Urothelium cell line (cell line): Measurements from ENCODE around the gene RGPD5.
"Not testable (repeated sequence)": the region's sequence is repeated elsewhere in the genome, so short reads cannot be mapped to it uniquely, and the experiment has no call there.

ENCODE experiments used
- DNase-seq: peaks from one replicate; pipeline ENCODE4 v3.0.0; 2011; ENCODE audit warnings: low spot score, mixed read lengths
- FAIRE-seq: peaks from 2 replicates; lab custom pipeline; 2011; peaks lifted over from hg19 to GRCh38; lab: Jason Lieb, UNC

Gene RGPD5

DNA sequence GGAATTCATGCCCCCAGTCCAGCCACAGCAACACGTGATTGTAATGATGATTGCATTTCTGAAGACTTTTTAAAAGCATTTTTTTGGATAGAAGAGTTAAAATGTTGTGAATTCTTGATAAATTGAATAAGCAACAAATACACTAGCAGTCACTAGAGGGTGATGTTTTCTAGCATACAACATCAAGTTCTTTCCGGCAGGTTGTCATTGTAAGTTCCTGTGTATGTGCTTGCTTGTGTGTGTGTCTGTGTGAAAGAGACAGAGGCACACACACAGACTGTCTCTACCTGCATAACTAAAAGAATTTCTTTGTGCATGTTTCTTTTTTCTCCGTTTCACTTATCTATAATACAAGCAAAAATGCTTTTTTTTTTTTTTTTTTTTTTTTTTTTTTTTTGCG, 95.8 kb downstream of the RGPD5 start:
- not testable (repeated sequence) for DNase-seq, FAIRE-seq

DNA sequence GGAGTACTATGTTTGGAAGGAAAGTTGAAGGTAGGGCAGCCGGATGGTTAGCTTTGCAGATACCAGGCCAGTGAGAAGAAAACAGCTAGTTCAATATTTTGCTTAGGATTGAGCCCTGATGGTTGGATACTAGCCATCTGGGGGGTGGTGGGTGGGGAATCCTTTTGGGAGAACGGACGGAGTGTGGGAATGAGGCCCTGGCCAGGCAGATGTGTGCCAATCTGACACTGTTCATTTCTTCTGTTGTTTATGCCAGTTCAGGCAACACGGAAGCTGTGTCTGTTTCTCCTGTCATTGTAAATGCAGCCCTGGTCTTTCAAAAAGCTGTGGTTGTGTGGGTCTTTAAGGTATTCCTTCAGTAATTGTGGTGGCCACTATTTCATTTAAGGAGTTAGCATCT, 96.9 kb downstream of the RGPD5 start:
- not testable (repeated sequence) for DNase-seq, FAIRE-seq

DNA sequence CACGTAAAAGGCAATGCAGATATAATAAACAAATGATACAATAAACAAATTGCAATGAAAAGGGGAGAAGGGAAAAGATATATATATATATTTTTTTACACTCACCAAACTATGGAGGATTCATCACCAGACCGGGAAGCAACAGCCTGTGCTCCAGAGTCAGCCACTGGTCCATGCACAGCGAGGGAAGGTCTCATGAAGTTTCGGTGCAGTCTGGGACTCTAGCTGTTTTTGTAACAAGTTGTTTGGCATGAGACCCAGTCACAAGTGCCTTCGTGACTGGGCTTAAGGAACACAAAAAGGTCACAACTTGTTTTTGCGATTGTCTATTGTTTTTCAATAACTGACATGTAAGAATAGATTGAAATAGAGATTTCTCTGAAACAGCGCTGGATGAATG, 99.6 kb downstream of the RGPD5 start:
- DNase-seq, FAIRE-seq: not testable (repeated sequence)

DNA sequence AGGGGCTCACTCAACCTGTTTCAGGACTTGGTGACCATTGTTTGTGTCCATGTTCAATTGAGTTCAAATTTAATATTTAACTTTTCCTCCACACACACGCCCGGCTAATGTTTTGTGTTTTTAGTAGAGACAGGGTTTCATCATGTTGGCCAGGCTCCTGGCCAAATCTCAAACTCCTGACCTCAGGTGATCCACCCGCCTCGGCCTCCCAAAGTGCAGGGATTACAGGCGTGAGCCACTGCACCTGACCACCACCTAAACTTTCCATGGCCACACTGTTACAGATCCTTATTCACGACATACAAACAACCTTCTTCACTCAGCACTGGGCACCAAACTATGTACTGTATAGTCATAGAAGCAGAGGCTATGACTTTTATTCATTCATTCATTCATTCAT, 100.0 kb downstream of the RGPD5 start:
- not testable (repeated sequence) for DNase-seq, FAIRE-seq

DNA sequence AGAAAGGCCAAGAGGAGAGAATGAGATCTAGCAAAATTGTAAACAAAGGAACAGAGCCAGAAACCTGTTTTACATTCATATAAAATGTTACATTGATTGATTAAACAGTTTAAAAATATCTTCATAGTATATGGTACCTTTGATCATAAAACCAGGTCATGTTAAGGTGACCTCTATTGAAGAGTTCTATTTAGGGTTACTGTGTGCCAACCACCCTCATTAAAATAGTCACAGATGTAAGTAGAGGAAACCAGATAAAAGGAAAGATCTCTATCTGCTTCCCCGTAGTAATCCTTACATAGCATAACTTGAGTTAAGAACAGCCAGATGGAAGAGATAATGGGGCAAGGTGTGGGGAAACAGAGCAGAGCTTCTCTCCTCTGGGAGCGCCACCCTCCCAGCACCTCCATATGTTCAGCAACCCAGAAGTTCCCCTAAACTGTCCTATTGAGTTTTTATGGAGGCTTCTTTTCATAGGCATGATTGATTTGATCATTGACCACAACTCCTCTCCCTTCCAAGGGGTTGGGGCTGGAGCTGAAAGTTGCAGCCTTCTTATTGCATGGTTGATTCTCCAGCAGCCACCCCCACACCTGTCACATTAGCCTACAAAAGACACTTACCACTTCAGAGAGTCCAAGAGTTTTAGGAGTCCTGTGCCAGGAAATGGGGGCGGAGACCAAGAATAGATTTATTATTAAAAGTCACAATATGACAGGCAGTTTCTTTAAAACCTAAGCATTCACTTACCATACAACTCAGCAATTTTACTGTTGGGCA, 101.2 kb downstream of the RGPD5 start:
- not testable (repeated sequence) for DNase-seq, FAIRE-seq

DNA sequence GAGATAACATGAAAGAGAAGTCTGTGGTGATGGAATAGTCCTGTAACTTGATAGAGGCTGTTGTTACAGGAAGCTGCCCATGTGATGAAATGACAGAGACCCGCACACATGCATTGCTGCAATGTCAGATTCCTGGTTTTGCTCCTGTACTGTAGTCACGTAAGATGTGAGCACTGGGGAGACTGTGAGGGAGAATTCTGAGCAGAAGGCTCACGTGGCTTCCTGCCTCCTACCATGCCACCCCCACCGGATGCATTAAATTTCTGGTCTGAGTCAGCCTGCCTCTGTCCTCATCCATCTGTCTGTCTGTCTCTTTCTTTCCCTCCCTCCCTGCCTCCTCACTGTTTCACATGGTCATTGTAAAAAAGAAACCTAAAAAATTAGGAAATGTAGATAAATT, 102.1 kb downstream of the RGPD5 start:
- DNase-seq, FAIRE-seq: not testable (repeated sequence)

DNA sequence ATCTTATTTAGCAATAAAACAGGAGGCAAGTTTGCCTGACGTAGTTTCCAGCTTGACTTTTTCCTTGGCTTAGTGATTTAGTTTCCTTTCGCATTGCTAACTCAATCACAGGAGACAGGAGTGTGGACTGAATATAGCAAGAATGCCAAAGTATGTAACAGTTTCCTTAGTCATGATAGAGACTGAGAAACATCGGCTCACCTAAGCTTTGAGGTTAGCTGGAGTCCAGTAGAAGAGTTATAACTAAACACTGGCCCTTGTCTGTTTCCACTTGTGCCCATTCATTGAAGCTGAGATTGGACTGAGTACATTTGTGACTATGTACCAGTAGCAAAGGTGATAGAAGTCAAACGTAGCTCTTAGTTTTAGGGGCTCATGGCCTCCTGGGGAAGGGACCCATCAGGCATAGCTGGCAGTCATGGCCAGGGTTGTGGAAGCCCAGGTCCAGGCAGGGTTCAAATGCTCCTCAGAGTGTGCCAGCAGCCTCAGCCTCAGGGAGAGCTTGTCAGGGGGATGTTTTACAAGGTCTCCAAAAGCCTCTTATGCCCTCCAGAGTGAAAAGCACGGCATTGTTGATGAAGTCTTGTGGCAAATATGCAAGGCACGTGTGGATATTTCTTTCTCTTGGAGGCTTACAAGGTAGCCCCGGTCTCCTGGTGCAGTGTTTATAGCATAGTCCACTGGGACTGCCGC, 103.8 kb downstream of the RGPD5 start:
- FAIRE-seq, DNase-seq: not testable (repeated sequence)

DNA sequence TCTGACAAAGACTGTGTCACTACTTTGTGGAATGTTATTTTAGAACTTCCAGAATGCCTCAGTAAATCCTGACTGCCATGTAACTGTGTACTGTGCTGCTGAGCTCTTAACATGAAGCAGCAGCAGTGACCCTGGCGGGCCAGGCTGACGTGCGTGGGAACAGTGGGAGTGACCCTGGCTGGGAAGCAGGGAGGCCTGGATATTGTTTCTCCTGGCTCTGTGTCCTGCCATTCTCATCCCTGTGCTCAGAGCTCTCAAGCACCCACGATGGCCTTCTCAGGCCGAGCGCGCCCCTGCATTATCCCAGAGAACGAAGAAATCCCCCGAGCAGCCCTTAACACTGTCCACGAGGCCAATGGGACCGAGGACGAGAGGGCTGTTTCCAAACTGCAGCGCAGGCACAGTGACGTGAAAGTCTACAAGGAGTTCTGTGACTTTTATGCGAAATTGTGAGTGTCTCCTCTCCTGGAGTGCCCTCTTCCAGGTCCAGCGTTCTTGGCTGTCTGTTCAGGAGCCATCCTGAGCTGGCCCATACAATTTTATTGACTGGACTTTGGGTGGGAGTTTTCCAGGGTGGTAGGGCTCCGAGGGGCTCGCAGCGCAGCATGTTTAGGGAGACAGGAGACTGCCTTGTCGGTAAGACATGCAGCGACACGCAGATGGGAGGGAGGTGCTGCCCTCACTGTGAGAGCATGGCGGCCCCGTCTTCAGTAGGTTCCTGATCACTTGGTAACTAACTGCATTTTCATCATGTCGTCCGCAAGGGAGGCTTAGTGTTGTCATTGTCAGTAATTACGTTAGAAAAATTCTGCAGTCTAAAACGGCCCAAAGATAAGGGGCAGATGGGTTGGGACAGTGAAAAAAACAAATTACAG, 104.6 kb downstream of the RGPD5 start, which contains the start of gene LIMS3:
Gene LIMS3 (plus strand): TSS at position 227 of the 875 bp plus-strand sequence. CDS start 41 bp downstream, at position 268.
- not testable (repeated sequence) for FAIRE-seq, DNase-seq

DNA sequence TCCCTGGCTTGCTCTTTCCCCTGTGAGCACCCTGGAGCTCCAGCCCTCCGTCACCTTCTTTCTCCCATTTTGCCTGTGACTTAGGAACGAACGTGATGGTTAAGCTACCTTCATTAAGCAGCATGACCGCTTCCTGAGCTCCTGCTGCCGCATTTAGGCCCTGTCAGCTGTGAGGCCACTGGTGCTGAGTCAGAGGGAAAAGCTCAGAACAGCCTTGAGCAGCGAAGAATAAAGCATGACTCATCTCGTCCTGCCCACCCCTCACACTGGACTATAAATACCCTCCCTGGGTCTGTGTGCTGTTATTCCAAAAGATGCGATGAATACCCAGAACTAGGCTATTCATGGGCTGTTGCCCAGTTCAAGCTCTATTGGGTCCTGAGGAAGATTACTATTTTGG, 111.7 kb downstream of the RGPD5 start:
- FAIRE-seq, DNase-seq: not testable (repeated sequence)
